C4-2B (cell line): ENCODE measurements around the gene OSBP2.

Experiments
- ZFX ChIP-seq: fragments of 450-650 bp; IDR thresholded peaks from 2 replicates; pipeline ENCODE4 v1.6.1; 2017
- TF ChIP-seq, protein P1 (sequence below): fragments of 450-650 bp; conservative IDR thresholded peaks from 2 replicates; pipeline ENCODE4 v1.5.1; 2017; ENCODE audit warnings: mild to moderate bottlenecking

DNA sequence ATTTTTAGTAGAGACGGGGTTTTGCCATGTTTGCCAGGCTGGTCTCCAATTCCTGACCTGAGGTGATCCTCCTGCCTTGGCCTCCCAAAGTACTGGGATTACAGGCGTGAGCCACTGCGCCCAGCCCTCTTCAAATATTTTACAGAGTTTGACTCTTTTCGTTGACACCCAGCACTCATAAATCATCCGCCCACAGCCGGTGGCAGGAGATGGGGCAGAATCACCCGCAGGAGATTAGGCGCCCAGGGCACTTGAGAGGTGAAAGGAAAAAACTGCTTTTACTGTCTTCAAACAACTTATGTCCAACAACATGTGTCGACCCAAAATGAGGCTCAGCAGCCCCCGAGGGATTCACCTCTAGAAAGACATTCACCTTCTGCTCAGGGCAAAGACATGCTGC, 56.9 kb downstream of the OSBP2 start:
- TF ChIP-seq, protein P1, sequence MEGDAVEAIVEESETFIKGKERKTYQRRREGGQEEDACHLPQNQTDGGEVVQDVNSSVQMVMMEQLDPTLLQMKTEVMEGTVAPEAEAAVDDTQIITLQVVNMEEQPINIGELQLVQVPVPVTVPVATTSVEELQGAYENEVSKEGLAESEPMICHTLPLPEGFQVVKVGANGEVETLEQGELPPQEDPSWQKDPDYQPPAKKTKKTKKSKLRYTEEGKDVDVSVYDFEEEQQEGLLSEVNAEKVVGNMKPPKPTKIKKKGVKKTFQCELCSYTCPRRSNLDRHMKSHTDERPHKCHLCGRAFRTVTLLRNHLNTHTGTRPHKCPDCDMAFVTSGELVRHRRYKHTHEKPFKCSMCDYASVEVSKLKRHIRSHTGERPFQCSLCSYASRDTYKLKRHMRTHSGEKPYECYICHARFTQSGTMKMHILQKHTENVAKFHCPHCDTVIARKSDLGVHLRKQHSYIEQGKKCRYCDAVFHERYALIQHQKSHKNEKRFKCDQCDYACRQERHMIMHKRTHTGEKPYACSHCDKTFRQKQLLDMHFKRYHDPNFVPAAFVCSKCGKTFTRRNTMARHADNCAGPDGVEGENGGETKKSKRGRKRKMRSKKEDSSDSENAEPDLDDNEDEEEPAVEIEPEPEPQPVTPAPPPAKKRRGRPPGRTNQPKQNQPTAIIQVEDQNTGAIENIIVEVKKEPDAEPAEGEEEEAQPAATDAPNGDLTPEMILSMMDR: no peak
- TF ChIP-seq ZFX: no peak
